Skeletal muscle tissue (tissue), 4 donors: Measurements from ENCODE around the gene ADK. TPM values are rescaled to one million over a fixed set of nuclear protein-coding genes. Genes with fewer than 3 reads are reported as not detected.

Source experiments
- H3K27ac ChIP-seq: one replicate; pipeline ENCODE4 v1.7.0; 2013; ENCODE audit warnings: mild to moderate bottlenecking, low read depth, low read length, inconsistent platforms
- H3K27me3 ChIP-seq, 3 donors: one replicate each; pipeline ENCODE4 v1.7.0; 2013; ENCODE audit warnings: low read length in 3 of 3; ENCODE audit not compliant: control insufficient read depth in 3 of 3, insufficient read depth in 3 of 3
- H3K36me3 ChIP-seq, 3 donors: one replicate each; pipeline ENCODE4 v1.7.0; 2013; ENCODE audit warnings: low read length in 3 of 3; ENCODE audit not compliant: control insufficient read depth in 3 of 3, insufficient read depth in 3 of 3
- H3K4me1 ChIP-seq, 3 donors: one replicate each; pipeline ENCODE4 v1.7.0; 2013; ENCODE audit warnings: low read length in 3 of 3, mild to moderate bottlenecking in 3 of 3; ENCODE audit not compliant: control insufficient read depth in 3 of 3, insufficient read depth in 3 of 3
- H3K4me3 ChIP-seq, 3 donors: one replicate each; pipeline ENCODE4 v1.7.0; 2013; ENCODE audit warnings: low read length in 3 of 3
- H3K9ac ChIP-seq, 3 donors: one replicate each; pipeline ENCODE4 v1.7.0; 2013; ENCODE audit warnings: low read length in 3 of 3, mild to moderate bottlenecking in 3 of 3, moderate library complexity in 2 of 3, low read depth in 1 of 3
- H3K9me3 ChIP-seq, 3 donors: one replicate each; pipeline ENCODE4 v1.7.0; 2013; ENCODE audit warnings: low read length in 3 of 3; ENCODE audit not compliant: control insufficient read depth in 3 of 3
- total RNA-seq: library from RNA; depleted of rRNA; stranded (reverse); fragments of >200 nt; gene quantifications from one replicate; pipeline ENCODE4 v1.2.3, GENCODE V29; 2014
- donor health status: Osteomylitis.

The ADK gene
- total RNA-seq, 1 donor from 2014 or later = 28.2 TPM

DNA sequence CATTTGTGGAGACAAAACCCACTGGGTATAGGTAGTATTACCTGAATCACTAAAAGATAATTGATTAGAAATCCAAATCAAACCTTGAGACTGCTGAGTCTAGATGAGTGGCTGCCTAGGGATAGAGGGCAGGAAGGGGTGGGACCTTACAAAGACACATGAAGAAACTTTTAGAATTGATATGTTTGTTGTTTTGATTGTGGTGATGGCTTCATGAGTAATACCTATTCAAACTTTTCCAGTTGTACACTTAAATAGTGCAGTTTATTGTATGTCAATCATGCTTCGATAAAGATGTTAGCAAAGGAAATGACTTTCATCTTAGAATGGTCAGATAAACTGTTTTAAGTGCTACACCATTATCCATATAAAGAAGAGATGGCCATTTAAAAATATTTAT lies 486.7 kb downstream of the ADK start:
- peaks cover 0 to 2% (median 0%) of the 10 kb centered on the region in 3 donors for H3K36me3 ChIP-seq
- no peak overlapping the region for H3K9ac ChIP-seq
- H3K9me3 ChIP-seq = no peaks in the 10 kb centered on the region
- no peaks in the 10 kb centered on the region for H3K27me3 ChIP-seq
- H3K4me1 ChIP-seq = peaks cover 0 to 4% (median 3%) of the 10 kb centered on the region in 3 donors
- no peak overlapping the region for H3K4me3 ChIP-seq
- H3K27ac ChIP-seq = no peak overlapping the region

- Histone ChIP-seq H3K9me3 (no peaks in the 10 kb centered on the region), H3K4me3 (no peak overlapping the region), H3K27me3 (no peaks in the 10 kb centered on the region), H3K4me1 (peaks cover 0 to 4% (median 3%) of the 10 kb centered on the region in 3 donors), H3K27ac (no peak overlapping the region), H3K9ac (no peak overlapping the region), H3K36me3 (peaks cover 0 to 2% (median 0%) of the 10 kb centered on the region in 3 donors)
Observed at GRCh38 chr10:74640134-74640921, 489.3 kb downstream of the ADK start.

DNA sequence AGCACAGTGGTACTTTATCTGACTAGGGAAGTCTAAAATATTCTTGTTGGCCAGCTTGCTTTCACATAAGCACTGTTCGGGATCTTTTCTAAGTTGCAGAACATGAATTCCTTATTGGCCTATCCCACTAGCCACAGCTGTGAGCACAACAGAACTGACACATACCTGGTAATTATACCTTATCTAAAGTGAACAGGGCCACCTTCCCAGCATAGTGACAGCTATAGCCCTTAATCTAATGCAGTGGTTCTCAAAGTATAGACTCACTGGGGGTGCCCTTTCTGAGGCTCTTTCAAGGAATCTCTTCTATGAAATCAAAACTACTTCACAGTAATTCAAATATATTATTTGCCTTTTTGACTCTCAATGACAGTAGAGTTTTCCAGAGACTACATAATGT lies 490.6 kb downstream of the ADK start:
- no peaks in the 10 kb centered on the region for H3K27me3 ChIP-seq
- H3K4me1 ChIP-seq = peaks cover 0 to 4% (median 3%) of the 10 kb centered on the region in 3 donors
- H3K9me3 ChIP-seq = no peaks in the 10 kb centered on the region
- no peak overlapping the region for H3K27ac ChIP-seq
- peaks cover 0 to 2% (median 0%) of the 10 kb centered on the region in 3 donors for H3K36me3 ChIP-seq
- H3K4me3 ChIP-seq = no peak overlapping the region
- H3K9ac ChIP-seq = no peak overlapping the region

DNA sequence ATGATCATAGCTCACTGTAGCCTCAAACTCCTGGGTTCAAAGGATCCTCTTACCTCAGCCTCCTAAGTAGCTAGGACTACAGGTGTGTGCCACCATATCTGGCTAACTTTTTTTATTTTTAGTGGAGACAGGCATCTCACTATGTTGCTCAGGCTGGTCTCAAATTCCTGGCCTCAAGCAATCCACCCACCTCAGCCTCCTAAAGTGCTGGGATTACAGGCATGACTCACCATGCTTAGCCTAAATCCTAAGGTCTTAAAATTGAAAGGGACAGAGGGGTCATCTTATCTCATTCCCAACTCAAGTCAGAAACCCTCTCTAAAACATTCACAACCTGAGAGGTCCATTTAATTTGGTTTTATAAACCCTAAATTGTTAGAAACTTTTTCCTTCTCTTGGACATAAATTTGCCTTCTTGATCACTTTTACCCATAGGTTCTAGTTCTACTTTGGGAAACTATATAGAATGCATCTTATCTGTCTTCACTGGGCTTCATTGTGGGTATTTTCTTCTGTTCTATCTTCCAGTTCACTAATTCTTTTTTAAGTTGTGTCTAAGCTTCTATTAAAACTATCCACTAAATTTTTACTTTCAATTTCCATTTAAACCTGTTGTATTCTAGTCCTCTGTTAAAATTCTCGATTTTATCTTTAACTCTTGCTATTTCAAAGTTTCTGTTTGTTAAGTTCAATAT lies 492.0 kb downstream of the ADK start:
- Histone ChIP-seq H3K4me3 (no peak overlapping the region), H3K9ac (no peak overlapping the region), H3K4me1 (peaks cover 0 to 4% (median 3%) of the 10 kb centered on the region in 3 donors), H3K36me3 (peaks cover 0 to 2% (median 0%) of the 10 kb centered on the region in 3 donors), H3K27me3 (no peaks in the 10 kb centered on the region), H3K9me3 (no peaks in the 10 kb centered on the region), H3K27ac (no peak overlapping the region)

DNA sequence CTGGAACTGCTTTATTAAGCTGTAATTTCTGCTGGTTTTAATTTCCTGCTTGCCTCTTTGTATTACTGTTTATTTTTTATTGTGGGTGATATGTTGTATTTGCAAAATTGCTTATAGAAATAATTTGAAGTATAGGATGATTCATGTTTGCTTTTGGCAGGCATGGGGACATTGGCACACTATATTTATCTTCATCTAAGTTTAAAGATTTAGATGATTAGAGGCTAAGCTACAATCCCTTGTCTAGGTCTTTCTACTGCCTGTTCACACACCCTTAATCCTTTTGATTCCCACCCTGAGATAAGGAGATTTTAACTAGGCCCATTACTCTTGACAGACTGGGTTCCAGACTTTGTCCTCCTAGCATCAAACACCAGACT lies 492.6 kb downstream of the ADK start:
- H3K27ac ChIP-seq = no peak overlapping the region
- H3K4me3 ChIP-seq = no peak overlapping the region
- no peaks in the 10 kb centered on the region for H3K36me3 ChIP-seq
- H3K9ac ChIP-seq = no peak overlapping the region
- H3K27me3 ChIP-seq = no peaks in the 10 kb centered on the region
- no peaks in the 10 kb centered on the region for H3K9me3 ChIP-seq
- H3K4me1 ChIP-seq = peaks cover 0 to 4% (median 3%) of the 10 kb centered on the region in 3 donors

DNA sequence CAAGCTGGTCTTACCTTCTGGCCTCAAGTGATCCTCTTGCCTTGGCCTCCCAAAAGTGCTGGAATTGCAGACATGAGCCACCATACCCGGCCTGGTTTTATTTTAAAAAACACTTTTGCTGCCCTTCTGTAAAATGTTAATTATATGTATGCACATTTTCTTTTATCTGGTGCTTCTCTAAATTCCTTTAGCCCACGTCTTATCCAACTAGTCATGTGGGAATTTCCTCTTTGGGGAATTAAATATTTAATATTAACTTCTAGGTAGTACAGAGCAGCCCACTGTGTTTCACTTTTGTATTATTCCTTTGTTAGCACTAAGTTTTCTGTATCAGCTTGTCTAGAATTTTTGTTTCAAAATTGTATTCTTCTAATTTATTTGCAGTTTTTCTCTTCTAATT lies 493.7 kb downstream of the ADK start:
- H3K9me3 ChIP-seq = no peaks in the 10 kb centered on the region
- peaks cover 0 to 4% (median 3%) of the 10 kb centered on the region in 3 donors for H3K4me1 ChIP-seq
- no peaks in the 10 kb centered on the region for H3K27me3 ChIP-seq
- H3K36me3 ChIP-seq = no peaks in the 10 kb centered on the region
- no peak overlapping the region for H3K4me3 ChIP-seq
- no peak overlapping the region for H3K9ac ChIP-seq
- no peak overlapping the region for H3K27ac ChIP-seq

GRCh38 chr10:74645692-74646091 lies 494.7 kb downstream of the ADK start:
- no peak overlapping the region for H3K27ac ChIP-seq
- H3K4me1 ChIP-seq = peaks cover 0 to 6% (median 3%) of the 10 kb centered on the region in 3 donors
- H3K9me3 ChIP-seq = no peaks in the 10 kb centered on the region
- H3K4me3 ChIP-seq = no peak overlapping the region
- no peaks in the 10 kb centered on the region for H3K36me3 ChIP-seq
- no peak overlapping the region for H3K9ac ChIP-seq
- no peaks in the 10 kb centered on the region for H3K27me3 ChIP-seq

GRCh38 chr10:74650613-74651012 lies 499.6 kb downstream of the ADK start:
- Histone ChIP-seq H3K9me3 (no peaks in the 10 kb centered on the region), H3K4me1 (peaks cover 0 to 9% (median 3%) of the 10 kb centered on the region in 3 donors), H3K4me3 (no peak overlapping the region), H3K9ac (no peak overlapping the region), H3K36me3 (no peaks in the 10 kb centered on the region), H3K27ac (no peak overlapping the region), H3K27me3 (no peaks in the 10 kb centered on the region)

DNA sequence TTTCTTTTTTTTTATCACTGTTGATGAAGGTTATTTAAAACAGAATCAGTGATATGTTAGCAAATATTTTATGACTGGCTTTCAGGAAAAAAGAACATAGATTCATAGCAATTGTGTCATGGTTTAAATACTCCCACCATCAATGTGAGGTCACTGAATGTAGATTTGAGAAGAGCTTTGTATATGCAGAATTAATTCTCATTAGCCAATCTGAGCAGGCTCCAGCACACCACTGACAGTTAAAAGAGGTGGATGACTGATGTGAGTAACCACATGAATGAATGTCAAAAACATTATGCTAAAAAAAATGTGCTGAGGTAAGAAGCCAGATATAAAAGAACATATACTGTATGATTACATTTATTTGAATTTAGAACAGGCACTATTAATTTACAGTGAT lies 500.5 kb downstream of the ADK start:
- Histone ChIP-seq H3K27ac (no peak overlapping the region), H3K9ac (no peak overlapping the region), H3K9me3 (no peaks in the 10 kb centered on the region), H3K36me3 (no peaks in the 10 kb centered on the region), H3K4me3 (no peak overlapping the region), H3K27me3 (no peaks in the 10 kb centered on the region), H3K4me1 (peaks cover 0 to 9% (median 3%) of the 10 kb centered on the region in 3 donors)

DNA sequence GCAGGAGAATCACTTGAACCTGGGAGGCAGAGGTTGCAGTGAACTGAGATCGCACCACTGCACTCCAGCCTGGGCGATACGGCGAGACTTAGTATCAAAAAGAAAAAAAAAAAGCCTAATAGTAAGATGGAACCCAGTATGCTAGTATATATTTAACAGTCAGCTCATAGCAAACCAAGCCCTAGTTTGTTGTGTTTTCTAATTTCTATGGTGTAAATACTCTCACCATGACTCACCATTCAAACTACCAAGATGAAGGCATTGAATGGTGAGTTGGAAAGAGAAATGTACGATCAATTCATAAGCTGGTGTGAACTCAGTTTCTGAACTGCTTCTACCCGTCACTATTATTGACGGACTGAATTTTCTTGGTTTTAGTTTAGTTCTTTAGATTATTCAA lies 501.6 kb downstream of the ADK start:
- H3K27ac ChIP-seq = no peak overlapping the region
- peaks cover 0 to 9% (median 3%) of the 10 kb centered on the region in 3 donors for H3K4me1 ChIP-seq
- no peaks in the 10 kb centered on the region for H3K27me3 ChIP-seq
- H3K9ac ChIP-seq = no peak overlapping the region
- H3K4me3 ChIP-seq = no peak overlapping the region
- no peaks in the 10 kb centered on the region for H3K9me3 ChIP-seq
- no peaks in the 10 kb centered on the region for H3K36me3 ChIP-seq
